CD4-positive, alpha-beta T cell (primary cell): ENCODE measurements around the gene FGF22. TPM values are rescaled to one million over a fixed set of nuclear protein-coding genes. Genes with fewer than 3 reads are reported as not detected.

Experiments
- ATAC-seq: fragments of 200-7000 bp; cut with Tn5 transposase; one replicate; pipeline ENCODE4 v1.10.0; 2022; ENCODE audit warnings: mild to moderate bottlenecking; ENCODE audit not compliant: poor library complexity
- CTCF ChIA-PET: fragments of 350-600 bp; sonication (Branson Sonifier 250); formaldehyde crosslinking; loops from one replicate; lab custom pipeline; 2021; ENCODE audit warnings: antibody characterized with exemption, inconsistent platforms; lab: Charles Lee
- POLR2A ChIA-PET: fragments of 350-600 bp; sonication (Branson Sonifier 250); formaldehyde crosslinking; loops from one replicate; lab custom pipeline; 2021; ENCODE audit warnings: antibody characterized with exemption, inconsistent platforms; lab: Charles Lee
- DNase-seq, 14 experiments: peaks; one replicate each; pipeline ENCODE4 v3.0.0-alpha.2; 2013 to 2020; ENCODE audit warnings: mixed read lengths in 2 of 14
- H3K27ac ChIP-seq, 2 donors: one replicate each; pipeline versions ENCODE4 v1.5.1 to v1.7.0; 2013; ENCODE audit warnings: low read length in 2 of 2, low read depth in 1 of 2, mild to moderate bottlenecking in 1 of 2
- H3K27me3 ChIP-seq, 2 experiments: 1 replicate in 1 of 2; 2 replicates in 1 of 2; pipeline versions ENCODE4 v1.6.1 to v1.7.0; 2013; ENCODE audit warnings: low read length in 2 of 2, control low read depth in 1 of 2, mild to moderate bottlenecking in 1 of 2, moderate library complexity in 1 of 2; ENCODE audit not compliant: insufficient read depth in 2 of 2, control insufficient read depth in 1 of 2
- H3K36me3 ChIP-seq: one replicate; pipeline ENCODE4 v1.6.1; 2013; ENCODE audit warnings: low read length, control low read depth; ENCODE audit not compliant: insufficient read depth
- H3K4me1 ChIP-seq: one replicate; pipeline ENCODE4 v1.6.1; 2013; ENCODE audit warnings: low read length, control low read depth; ENCODE audit not compliant: insufficient read depth
- H3K4me3 ChIP-seq: one replicate; pipeline ENCODE4 v1.5.1; 2013; ENCODE audit warnings: mild to moderate bottlenecking, low read length, moderate library complexity
- H3K9me3 ChIP-seq, 2 experiments: 1 replicate in 1 of 2; 2 replicates in 1 of 2; pipeline versions ENCODE4 v1.6.1 to v1.7.0; 2013; ENCODE audit warnings: low read length in 2 of 2, mild to moderate bottlenecking in 2 of 2, control low read depth in 1 of 2, moderate library complexity in 1 of 2; ENCODE audit not compliant: control insufficient read depth in 1 of 2, insufficient read depth in 1 of 2
- H3K27ac Mint-ChIP-seq: one replicate; pipeline ENCODE4 v1.8.0; 2020; ENCODE audit warnings: mixed read lengths
- H3K27me3 Mint-ChIP-seq: one replicate; pipeline ENCODE4 v1.8.0; 2021; ENCODE audit warnings: mixed read lengths
- H3K36me3 Mint-ChIP-seq: one replicate; pipeline ENCODE4 v1.8.0; 2021; ENCODE audit warnings: low read depth, mixed read lengths
- H3K4me1 Mint-ChIP-seq: one replicate; pipeline ENCODE4 v1.8.0; 2021; ENCODE audit warnings: low read depth, mixed read lengths
- H3K4me3 Mint-ChIP-seq: one replicate; pipeline ENCODE4 v1.8.0; 2020; ENCODE audit warnings: mild to moderate bottlenecking, mixed read lengths
- H3K9me3 Mint-ChIP-seq: one replicate; pipeline ENCODE4 v1.8.0; 2020; ENCODE audit warnings: mixed read lengths
- CTCF ChIP-seq: fragments of 200-600 bp; IDR thresholded peaks from one replicate; pipeline ENCODE4 v1.8.0; 2022; ENCODE audit warnings: antibody characterized with exemption, mild to moderate bottlenecking
- intact Hi-C, 2 experiments: fragments of 100-400 bp; cut with DNase I in 1 of 2; cut with micrococcal nuclease in 1 of 2; formaldehyde crosslinking; loops; one replicate each; pipeline versions ENCODE4 v1.15.1 to v1.9.0; 2023 to 2025; cut with DNase I, micrococcal nuclease
- total RNA-seq, 174 experiments: library from RNA in 2 of 174; stranded (reverse) in 2 of 174; gene quantifications; one replicate each; pipeline ENCODE4 v1.2.3 and lab custom pipeline; 2021 to 2026

FGF22 gene
- total RNA-seq, 2 experiments from 2014 or later = 0.42 to 0.49 TPM

- Mint-ChIP-seq H3K9me3 (no peaks in the 10 kb centered on the region), H3K27ac (no peak overlapping the region), H3K4me1 (peaks cover 6% of the 10 kb centered on the region), H3K36me3 (peaks cover 9% of the 10 kb centered on the region), H3K27me3 (no peaks in the 10 kb centered on the region), H3K4me3 (no peak overlapping the region)
- Histone ChIP-seq H3K4me3 (peak overlapping the region; percentile 11), H3K27ac (no peak overlapping the region), H3K36me3 (no peaks in the 10 kb centered on the region), H3K9me3 (no peaks in the 10 kb centered on the region), H3K27me3 (no peaks in the 10 kb centered on the region), H3K4me1 (peaks cover 25% of the 10 kb centered on the region)
- ATAC-seq (no peak), DNase-seq (peak in 1 of 14 experiments; percentile 15)
- no peak for TF ChIP-seq CTCF
- ChIA-PET POLR2A (interaction anchor here (1.7 kb wide), 1 partner anchor 20 kb away, joined by 7 read pairs; no protein-coding TSS in a partner anchor), CTCF (interaction anchor here (2.4 kb wide), 1 partner anchor 20 kb away, joined by 6 read pairs; no protein-coding TSS in a partner anchor)
- intact Hi-C loops = loop anchor here in 1 of 2 experiments (1.0 kb wide), 1 partner anchor 40 kb away; no protein-coding TSS in a partner anchor
Measured at GRCh38 chr19:640161-640558, 481 bp downstream of the FGF22 start.

GRCh38 chr19:640606-641189 is 1.0 kb downstream of the FGF22 start:
- POLR2A ChIA-PET = interaction anchor here (1.7 kb wide), 1 partner anchor 20 kb away, joined by 7 read pairs; no protein-coding TSS in a partner anchor
- CTCF ChIA-PET = interaction anchor here (2.4 kb wide), 1 partner anchor 19 kb away, joined by 6 read pairs; no protein-coding TSS in a partner anchor
- H3K9me3 ChIP-seq = no peaks in the 10 kb centered on the region
- H3K36me3 ChIP-seq = no peaks in the 10 kb centered on the region
- H3K27ac ChIP-seq = no peak overlapping the region
- ATAC-seq (no peak), DNase-seq (peak in 1 of 14 experiments; percentile 12)
- H3K4me1 ChIP-seq = peaks cover 25% of the 10 kb centered on the region
- Mint-ChIP-seq H3K27ac (peak overlapping the region; percentile 68), H3K4me1 (peaks cover 6% of the 10 kb centered on the region), H3K27me3 (no peaks in the 10 kb centered on the region), H3K9me3 (no peaks in the 10 kb centered on the region), H3K4me3 (no peak overlapping the region), H3K36me3 (peaks cover 14% of the 10 kb centered on the region)
- no peak overlapping the region for H3K4me3 ChIP-seq
- no peak for TF ChIP-seq CTCF
- intact Hi-C loops = loop anchor here in 1 of 2 experiments (1.0 kb wide), 1 partner anchor 40 kb away; no protein-coding TSS in a partner anchor
- no peaks in the 10 kb centered on the region for H3K27me3 ChIP-seq

- POLR2A ChIA-PET = interaction anchor here (0.7 kb wide), 1 partner anchor 19 kb away, joined by 3 read pairs; no protein-coding TSS in a partner anchor
- Mint-ChIP-seq H3K4me1 (peaks cover 6% of the 10 kb centered on the region), H3K4me3 (no peak overlapping the region), H3K36me3 (peaks cover 19% of the 10 kb centered on the region), H3K27ac (peak overlapping the region; percentile 68), H3K9me3 (no peaks in the 10 kb centered on the region), H3K27me3 (no peaks in the 10 kb centered on the region)
- Histone ChIP-seq H3K27ac (no peak overlapping the region), H3K9me3 (no peaks in the 10 kb centered on the region), H3K4me3 (no peak overlapping the region), H3K36me3 (peaks cover 3% of the 10 kb centered on the region), H3K4me1 (peaks cover 25% of the 10 kb centered on the region), H3K27me3 (no peaks in the 10 kb centered on the region)
- intact Hi-C loops = no loop called here
- CTCF ChIA-PET = interaction anchor here (1.6 to 2.4 kb wide), 2 partner anchors 18 to 57 kb away, joined by 3 to 6 read pairs; no protein-coding TSS in a partner anchor
- ATAC-seq = no peak
- DNase-seq = peak in 1 of 14 experiments; percentile 11
- no peak for TF ChIP-seq CTCF
Measured at GRCh38 chr19:641702-642101, 2.0 kb downstream of the FGF22 start.
